Activated T-helper 1 cell treated with anti-CD3 and anti-CD28 coated beads, Interleukin-12 subunit alpha, Interleukin-12 subunit beta, Interleukin-2, Interleukin-4 antibody, amounts not matched to agents 30 ng/mL and 10 ng/mL and 1 ng/mL, durations not matched to agents 14 hours and 24 hours and 36 hours (primary cell): Measurements from ENCODE around the gene PPP1R15A. TPM values are rescaled to one million over a fixed set of nuclear protein-coding genes. Genes with fewer than 3 reads are reported as not detected.
"Not testable (repeated sequence)": the region's sequence is repeated elsewhere in the genome, so short reads cannot be mapped to it uniquely, and the experiment has no call there.

Source experiments
- DNase-seq: peaks from one replicate; pipeline ENCODE4 v3.0.0; 2021; ENCODE audit warnings: low spot score
- H3K27ac Mint-ChIP-seq: one replicate; pipeline ENCODE4 v1.8.0; 2021; ENCODE audit warnings: mild to moderate bottlenecking, mixed read lengths
- H3K27me3 Mint-ChIP-seq: one replicate; pipeline ENCODE4 v1.8.0; 2022; ENCODE audit warnings: mild to moderate bottlenecking, moderate library complexity, mixed read lengths; ENCODE audit not compliant: insufficient read depth
- H3K36me3 Mint-ChIP-seq: one replicate; pipeline ENCODE4 v1.8.0; 2021; ENCODE audit warnings: low read depth, mixed read lengths
- H3K4me1 Mint-ChIP-seq: one replicate; pipeline ENCODE4 v1.8.0; 2021; ENCODE audit warnings: low read depth, mixed read lengths
- H3K4me3 Mint-ChIP-seq: one replicate; pipeline ENCODE4 v1.8.0; 2021; ENCODE audit warnings: mild to moderate bottlenecking, moderate library complexity, mixed read lengths
- H3K9me3 Mint-ChIP-seq: one replicate; pipeline ENCODE4 v1.8.0; 2021; ENCODE audit warnings: mixed read lengths
- intact Hi-C: fragments of 100-400 bp; cut with micrococcal nuclease; formaldehyde crosslinking; loops from one replicate; pipeline ENCODE4 v1.15.1; 2024
- total RNA-seq: library from RNA; stranded (reverse); gene quantifications from 2 replicates; pipeline ENCODE4 v1.2.3, GENCODE V29; 2022

PPP1R15A gene
- total RNA-seq, 1 donor from 2014 or later, result 53.7 TPM

DNA sequence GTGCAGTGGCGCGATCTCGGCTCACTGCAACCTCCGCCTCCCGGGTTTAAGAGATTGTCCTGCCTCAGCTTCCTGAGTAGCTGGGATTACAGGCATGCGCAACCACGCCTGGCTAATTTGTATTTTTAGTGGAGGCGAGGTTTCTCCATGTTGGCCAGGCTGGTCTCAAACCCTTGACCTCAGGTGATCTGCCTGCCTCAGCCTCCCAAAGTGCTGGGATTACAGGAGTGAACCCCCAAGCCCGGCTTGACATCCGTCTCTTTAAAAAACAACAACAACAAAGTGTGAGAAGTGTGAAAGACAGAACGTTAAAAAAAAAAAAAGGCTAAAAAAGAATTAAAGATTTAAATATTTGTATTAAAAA, 27.1 kb downstream of the PPP1R15A start:
- H3K27me3 Mint-ChIP-seq, result peaks cover 10% of the 10 kb centered on the region
- peak overlapping the region; percentile 56 for H3K4me3 Mint-ChIP-seq
- H3K4me1 Mint-ChIP-seq, result peaks cover 32% of the 10 kb centered on the region
- H3K9me3 Mint-ChIP-seq, DNase-seq, intact Hi-C loops: not testable (repeated sequence)
- peaks cover 20% of the 10 kb centered on the region for H3K36me3 Mint-ChIP-seq
- peak overlapping the region; percentile 82 for H3K27ac Mint-ChIP-seq

DNA sequence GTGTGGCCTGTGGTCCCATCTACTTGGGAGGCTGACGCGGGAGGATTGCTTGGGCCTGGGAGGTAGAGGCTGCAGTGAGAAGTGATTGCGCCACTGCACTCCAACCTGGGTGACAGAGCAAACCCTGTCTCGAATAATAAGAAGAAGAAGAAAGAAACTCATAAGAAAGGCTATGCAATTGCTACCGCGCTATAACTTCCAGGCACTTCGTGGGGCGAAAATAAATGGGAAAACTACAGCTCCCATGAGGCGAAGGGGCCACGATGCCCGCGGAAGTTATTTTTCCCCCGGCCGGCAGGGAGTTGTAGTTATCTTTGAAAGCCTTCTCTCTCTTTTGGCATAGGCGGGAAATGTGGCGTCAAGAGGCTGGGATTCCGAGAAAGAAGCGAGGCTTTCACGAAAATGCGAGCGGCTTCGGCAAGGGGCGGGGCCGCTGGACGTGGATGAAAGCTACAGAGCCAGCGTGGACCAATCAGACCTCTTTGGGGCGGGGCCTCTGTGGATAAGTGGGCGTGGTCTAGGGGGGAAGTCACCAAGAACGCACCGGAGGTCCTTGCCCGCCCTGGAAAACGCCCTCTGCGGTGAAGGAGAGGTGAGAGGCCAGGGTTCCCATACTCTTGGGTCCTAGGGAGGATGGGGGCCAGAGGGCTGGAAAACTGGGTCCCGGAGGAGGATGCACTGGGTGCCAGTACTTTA, 27.7 kb downstream of the PPP1R15A start, which contains the start of gene NUCB1:
NUCB1 (plus strand) TSS at position 532 of the 696 bp plus-strand sequence. CDS start 485 bp downstream, outside the sequence.
- peak; percentile 99 for DNase-seq
- peak within 1 kb of the TSS; percentile 96 for H3K27ac Mint-ChIP-seq
- peaks cover 5% of the 10 kb centered on the region for H3K27me3 Mint-ChIP-seq
- H3K36me3 Mint-ChIP-seq, result peaks cover 24% of the 10 kb centered on the region
- no peaks in the 10 kb centered on the region for H3K9me3 Mint-ChIP-seq
- H3K4me3 Mint-ChIP-seq, result peak within 1 kb of the TSS; percentile 93
- intact Hi-C loops, result loop anchor here (1.0 to 5.0 kb wide), 10 partner anchors 13 to 227 kb away; partner anchors contain the start of genes BAX, DHDH, FTL and GYS1
- peaks cover 32% of the 10 kb centered on the region for H3K4me1 Mint-ChIP-seq

DNA sequence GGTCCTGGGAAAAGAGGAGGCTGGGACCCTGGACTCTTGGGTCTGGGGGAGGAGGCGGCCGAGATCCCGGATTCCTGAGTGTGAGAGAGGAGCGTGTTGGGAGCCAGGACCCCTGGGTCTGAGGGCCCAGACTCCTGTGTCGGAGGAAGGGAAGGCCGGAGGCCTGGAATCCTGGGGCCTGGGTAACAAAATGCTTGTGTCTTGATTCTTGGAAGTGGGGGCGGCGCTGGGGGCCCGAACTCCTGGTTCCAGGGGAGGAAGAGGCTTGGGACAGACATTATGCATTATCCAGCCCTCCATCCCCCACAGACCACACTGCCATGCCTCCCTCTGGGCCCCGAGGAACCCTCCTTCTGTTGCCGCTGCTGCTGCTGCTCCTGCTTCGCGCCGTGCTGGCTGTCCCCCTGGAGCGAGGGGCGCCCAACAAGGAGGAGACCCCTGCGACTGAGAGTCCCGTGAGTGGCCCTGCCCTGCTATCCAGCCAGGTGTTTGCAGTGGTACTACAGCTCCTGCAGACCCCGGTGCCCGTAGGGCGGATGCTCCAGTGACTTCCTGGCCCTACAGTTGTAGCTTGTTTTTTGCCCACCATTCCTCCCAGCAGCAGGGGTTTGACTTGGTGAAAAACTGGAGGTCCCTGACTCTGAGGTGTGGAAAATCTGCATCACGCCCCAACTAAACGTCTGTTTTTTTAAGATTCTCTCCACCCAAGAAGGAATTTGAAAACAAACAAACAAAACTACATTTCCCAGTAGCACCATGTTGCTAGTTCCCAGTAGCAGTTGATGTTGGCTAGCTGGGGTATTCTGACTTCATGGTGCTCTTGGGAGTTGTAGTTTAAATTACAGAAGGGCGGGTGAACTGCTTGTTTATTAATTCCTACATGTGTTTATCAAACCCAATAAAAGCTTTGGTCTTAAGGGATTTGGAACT, 28.5 kb downstream of the PPP1R15A start:
- H3K27me3 Mint-ChIP-seq, result peaks cover 3% of the 10 kb centered on the region
- H3K36me3 Mint-ChIP-seq, result peaks cover 29% of the 10 kb centered on the region
- H3K4me3 Mint-ChIP-seq, result peak overlapping the region; percentile 93
- intact Hi-C loops, result loop anchor here (1.0 to 5.0 kb wide), 12 partner anchors 13 to 255 kb away; partner anchors contain the start of genes BAX, DHDH, FTL and GYS1
- no peak for DNase-seq
- H3K4me1 Mint-ChIP-seq, result peaks cover 31% of the 10 kb centered on the region
- peak overlapping the region; percentile 96 for H3K27ac Mint-ChIP-seq
- H3K9me3 Mint-ChIP-seq, result no peaks in the 10 kb centered on the region

DNA sequence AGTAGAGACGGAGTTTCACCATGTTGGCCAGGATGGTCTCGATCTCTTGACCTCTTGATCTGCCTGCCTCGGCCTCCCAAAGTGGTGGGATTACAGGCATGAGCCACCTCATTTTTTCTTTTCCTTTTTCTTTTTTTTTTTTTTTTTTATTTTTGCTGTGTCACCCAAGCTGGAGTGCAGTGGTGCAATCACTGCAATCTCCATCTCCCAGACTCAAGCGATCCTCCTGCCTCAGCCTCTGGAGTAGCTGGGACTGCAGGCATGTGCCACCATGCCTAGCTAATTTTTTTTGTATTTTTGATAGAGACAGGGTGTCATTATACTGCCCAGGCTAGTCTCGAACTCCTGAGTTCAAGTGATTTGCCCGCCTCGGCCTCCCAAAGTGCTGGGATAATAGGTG, 30.1 kb downstream of the PPP1R15A start:
- peaks cover 36% of the 10 kb centered on the region for H3K36me3 Mint-ChIP-seq
- not testable (repeated sequence) for H3K27ac Mint-ChIP-seq, DNase-seq, H3K27me3 Mint-ChIP-seq, H3K9me3 Mint-ChIP-seq
- peaks cover 27% of the 10 kb centered on the region for H3K4me1 Mint-ChIP-seq
- peak overlapping the region; percentile 35 for H3K4me3 Mint-ChIP-seq
- intact Hi-C loops, result loop anchor here (5.0 kb wide), 1 partner anchor 225 kb away; no protein-coding TSS in a partner anchor

DNA sequence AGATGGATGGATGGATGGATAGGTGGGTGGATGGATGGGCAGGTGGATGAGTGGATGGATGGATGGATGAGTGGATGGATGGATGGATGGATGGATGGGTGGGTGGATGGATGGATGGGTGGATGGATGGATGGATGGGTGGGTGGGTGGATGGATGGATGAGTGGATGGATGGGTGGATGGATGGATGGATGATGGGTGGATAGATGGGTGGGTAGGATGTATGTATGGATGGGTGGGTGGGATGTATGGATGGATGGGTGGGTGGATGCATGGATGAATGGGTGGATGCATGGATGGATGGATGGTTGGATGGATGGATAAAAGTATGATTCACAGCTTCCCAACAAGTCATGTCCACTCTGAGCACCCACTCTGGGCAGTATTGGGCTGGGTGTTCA, 31.6 kb downstream of the PPP1R15A start:
- not testable (repeated sequence) for H3K27ac Mint-ChIP-seq, H3K27me3 Mint-ChIP-seq, DNase-seq, H3K9me3 Mint-ChIP-seq, H3K4me3 Mint-ChIP-seq
- H3K4me1 Mint-ChIP-seq, result peaks cover 27% of the 10 kb centered on the region
- intact Hi-C loops, result loop anchor here (5.0 kb wide), 1 partner anchor 224 kb away; no protein-coding TSS in a partner anchor
- H3K36me3 Mint-ChIP-seq, result peaks cover 42% of the 10 kb centered on the region

DNA sequence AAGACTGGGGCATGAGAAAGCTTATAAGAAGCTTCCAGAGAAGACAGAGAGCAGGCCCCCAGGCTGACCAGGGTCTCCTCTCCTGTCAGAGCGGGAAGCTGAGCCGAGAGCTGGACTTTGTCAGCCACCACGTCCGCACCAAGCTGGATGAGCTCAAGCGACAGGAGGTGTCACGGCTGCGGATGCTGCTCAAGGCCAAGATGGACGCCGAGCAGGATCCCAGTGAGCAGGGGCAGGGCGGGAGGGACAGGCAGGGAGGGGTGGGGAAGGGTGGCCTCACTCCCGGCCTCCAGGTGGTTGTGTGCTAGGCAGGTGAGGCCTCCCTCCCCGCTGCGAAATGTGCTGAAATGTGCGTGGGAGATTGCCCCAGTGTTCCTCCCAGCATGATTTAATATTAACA, 33.4 kb downstream of the PPP1R15A start:
- H3K27me3 Mint-ChIP-seq, result no peaks in the 10 kb centered on the region
- peaks cover 38% of the 10 kb centered on the region for H3K36me3 Mint-ChIP-seq
- no peak overlapping the region for H3K27ac Mint-ChIP-seq
- intact Hi-C loops, result no loop called here
- H3K4me1 Mint-ChIP-seq, result peaks cover 18% of the 10 kb centered on the region
- no peaks in the 10 kb centered on the region for H3K9me3 Mint-ChIP-seq
- H3K4me3 Mint-ChIP-seq, result no peak overlapping the region
- no peak for DNase-seq

DNA sequence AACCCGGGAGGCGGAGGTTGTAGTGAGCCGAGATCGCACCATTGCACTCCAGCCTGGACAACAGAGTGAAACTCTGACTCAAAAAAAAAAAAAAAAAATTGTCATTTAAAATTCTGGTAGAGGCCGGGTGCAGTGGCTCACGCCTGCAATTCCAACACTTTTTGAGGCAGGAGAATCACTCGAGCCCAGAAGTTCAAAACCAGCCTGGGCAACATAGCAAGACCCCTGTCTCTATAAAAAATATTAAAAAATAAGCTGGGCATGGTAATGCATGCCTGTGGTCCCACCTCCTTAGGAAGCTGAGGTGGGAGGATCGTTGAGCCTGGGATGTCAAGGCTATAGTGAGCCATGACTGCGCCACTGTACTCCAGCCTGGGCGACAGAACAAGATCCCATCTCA, 34.1 kb downstream of the PPP1R15A start:
- H3K27ac Mint-ChIP-seq, result no peak overlapping the region
- no peak for DNase-seq
- H3K4me3 Mint-ChIP-seq, result no peak overlapping the region
- peaks cover 12% of the 10 kb centered on the region for H3K4me1 Mint-ChIP-seq
- peaks cover 40% of the 10 kb centered on the region for H3K36me3 Mint-ChIP-seq
- no peaks in the 10 kb centered on the region for H3K27me3 Mint-ChIP-seq
- H3K9me3 Mint-ChIP-seq, result no peaks in the 10 kb centered on the region
- intact Hi-C loops, result no loop called here

DNA sequence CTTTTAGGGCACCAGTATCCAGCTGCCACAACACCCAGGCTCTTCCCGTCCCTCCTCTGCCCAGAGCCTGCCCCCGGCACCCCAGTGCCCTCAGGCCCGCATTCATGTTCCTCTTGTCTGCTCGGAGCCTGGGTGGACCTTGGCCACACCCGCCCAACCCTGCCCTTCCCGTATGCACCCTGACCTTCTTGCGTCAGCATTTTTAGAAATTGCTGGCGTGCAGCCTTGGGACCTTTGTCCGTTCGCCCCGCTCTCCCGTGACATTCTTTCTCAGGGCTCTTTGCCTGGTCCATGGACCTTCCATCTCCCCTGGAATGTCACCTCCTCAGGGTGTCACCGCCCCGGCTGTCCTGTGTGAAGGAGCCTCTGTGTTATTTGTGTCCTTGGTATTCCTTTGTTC, 35.5 kb downstream of the PPP1R15A start:
- Mint-ChIP-seq H3K27me3 (no peaks in the 10 kb centered on the region), H3K4me1 (peaks cover 1% of the 10 kb centered on the region), H3K36me3 (peaks cover 43% of the 10 kb centered on the region), H3K27ac (no peak overlapping the region), H3K4me3 (no peak overlapping the region), H3K9me3 (no peaks in the 10 kb centered on the region)
- intact Hi-C loops, result no loop called here
- DNase-seq, result no peak

DNA sequence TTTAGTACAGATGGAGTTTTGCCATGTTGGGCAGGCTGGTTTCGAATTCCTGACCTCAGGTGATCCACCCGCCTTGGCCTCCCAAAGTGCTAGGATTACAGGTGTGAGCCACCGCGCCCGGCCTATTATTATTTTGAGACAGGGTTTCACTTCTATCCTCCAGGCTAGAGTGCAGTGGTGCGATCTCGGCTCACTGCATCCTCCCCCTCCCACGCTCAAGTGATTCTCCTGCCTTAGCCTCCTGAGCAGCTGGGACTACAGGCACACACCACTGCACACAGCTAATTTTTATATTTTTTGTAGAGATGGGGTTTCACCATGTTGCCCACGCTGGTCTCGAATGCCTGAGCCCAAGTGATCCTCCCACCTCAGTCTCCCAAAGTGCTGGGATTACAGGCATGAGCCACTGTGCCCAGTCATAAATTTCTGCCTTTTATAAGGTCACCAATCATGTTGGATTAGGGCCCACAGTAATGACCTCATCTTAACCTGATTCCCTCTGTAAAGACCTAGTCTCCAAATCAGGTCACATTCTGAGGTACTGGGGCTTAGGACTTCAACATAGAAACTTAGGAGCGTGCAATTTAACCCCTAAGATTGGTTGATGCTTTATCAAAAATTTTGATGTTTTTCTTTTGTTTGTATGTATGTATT, 37.3 kb downstream of the PPP1R15A start:
- H3K9me3 Mint-ChIP-seq, H3K27me3 Mint-ChIP-seq, H3K4me3 Mint-ChIP-seq, intact Hi-C loops, H3K27ac Mint-ChIP-seq, DNase-seq, H3K4me1 Mint-ChIP-seq: not testable (repeated sequence)
- H3K36me3 Mint-ChIP-seq, result peaks cover 46% of the 10 kb centered on the region

DNA sequence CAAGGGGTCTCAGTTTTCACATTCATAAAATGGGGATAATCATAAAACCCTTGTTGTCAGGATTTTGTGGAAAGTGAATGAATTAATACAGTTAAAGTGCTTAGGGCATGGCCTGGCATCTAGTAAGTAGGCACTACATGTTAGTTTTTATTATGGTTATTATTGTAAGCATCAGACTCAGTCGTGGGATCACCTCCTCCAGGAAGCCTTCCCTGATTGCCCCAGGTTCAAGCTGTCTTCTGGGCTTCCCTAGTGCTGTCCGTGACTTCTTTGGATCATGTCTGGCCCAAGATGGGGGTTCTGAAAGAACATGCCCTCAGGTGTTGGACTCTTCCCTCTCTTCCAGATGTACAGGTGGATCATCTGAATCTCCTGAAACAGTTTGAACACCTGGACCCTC, 38.6 kb downstream of the PPP1R15A start:
- H3K9me3 Mint-ChIP-seq, result no peaks in the 10 kb centered on the region
- intact Hi-C loops, result no loop called here
- DNase-seq, result no peak
- no peaks in the 10 kb centered on the region for H3K27me3 Mint-ChIP-seq
- H3K4me1 Mint-ChIP-seq, result no peaks in the 10 kb centered on the region
- H3K27ac Mint-ChIP-seq, result no peak overlapping the region
- peaks cover 39% of the 10 kb centered on the region for H3K36me3 Mint-ChIP-seq
- H3K4me3 Mint-ChIP-seq, result no peak overlapping the region

DNA sequence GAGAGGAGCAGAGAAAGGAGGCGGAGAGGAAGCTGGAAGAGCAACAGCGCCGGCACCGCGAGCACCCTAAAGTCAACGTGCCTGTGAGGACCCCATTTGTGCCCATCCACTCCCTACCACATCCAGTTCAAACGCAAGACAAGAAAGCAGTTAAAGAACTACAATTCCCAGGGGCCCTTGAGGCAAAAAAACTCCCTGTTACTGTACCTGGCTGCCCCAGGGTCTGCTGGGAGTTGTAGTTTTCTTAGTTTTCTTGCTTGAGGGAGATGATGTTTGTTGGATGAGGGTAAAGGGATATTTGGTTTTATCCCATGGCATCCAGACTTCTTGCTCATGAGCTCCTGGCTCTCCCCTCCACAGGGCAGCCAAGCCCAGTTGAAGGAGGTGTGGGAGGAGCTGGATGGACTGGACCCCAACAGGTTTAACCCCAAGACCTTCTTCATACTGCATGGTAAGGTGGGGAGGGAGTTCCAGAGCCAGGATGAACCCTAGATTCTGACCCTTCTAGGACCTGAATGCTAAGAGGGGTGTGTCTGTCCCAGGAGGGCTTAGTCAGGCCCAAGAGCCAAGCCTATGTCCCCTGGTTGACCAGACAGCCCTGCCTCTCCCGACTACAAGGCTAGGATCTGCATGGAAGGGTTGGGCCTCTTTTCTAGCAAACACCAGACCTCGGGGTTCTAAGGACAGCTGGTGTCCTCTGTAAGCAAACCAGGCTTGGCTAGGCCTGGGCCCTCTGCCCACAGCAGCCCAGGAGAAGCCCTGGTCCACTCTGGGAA, 41.1 kb downstream of the PPP1R15A start:
- Mint-ChIP-seq H3K27ac (no peak overlapping the region), H3K4me1 (no peaks in the 10 kb centered on the region), H3K27me3 (no peaks in the 10 kb centered on the region), H3K9me3 (no peaks in the 10 kb centered on the region), H3K36me3 (peaks cover 35% of the 10 kb centered on the region), H3K4me3 (no peak overlapping the region)
- intact Hi-C loops, result loop anchor here (1.0 kb wide), 1 partner anchor 13 kb away; the partner anchor contains the start of gene NUCB1
- no peak for DNase-seq

DNA sequence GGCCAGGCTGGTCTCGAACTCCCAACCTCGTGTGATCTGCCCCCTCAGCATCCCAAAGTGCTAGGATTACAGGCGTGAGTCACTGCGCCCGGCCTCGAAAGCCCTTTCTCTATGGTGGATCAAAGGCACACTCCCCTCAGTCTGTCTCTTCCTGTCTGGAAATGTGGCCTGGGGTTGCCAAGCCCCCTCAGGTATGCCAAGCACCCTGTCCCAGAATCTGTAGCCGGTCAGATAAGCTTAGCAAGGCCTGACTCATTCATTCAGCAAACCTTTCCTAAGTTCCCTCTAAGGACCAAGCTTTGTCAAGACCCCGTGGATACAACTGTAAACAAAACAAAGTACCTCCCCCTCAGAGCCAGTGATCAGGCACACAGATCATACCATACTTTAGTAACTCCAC, 42.0 kb downstream of the PPP1R15A start:
- no peaks in the 10 kb centered on the region for H3K4me1 Mint-ChIP-seq
- H3K27me3 Mint-ChIP-seq, result no peaks in the 10 kb centered on the region
- no peak for DNase-seq
- H3K27ac Mint-ChIP-seq, result no peak overlapping the region
- peaks cover 38% of the 10 kb centered on the region for H3K36me3 Mint-ChIP-seq
- no peaks in the 10 kb centered on the region for H3K9me3 Mint-ChIP-seq
- H3K4me3 Mint-ChIP-seq, result no peak overlapping the region
- intact Hi-C loops, result no loop called here
